GM18873 (cell line): Measurements from ENCODE around the gene CGB8.

Experiments used
- ATAC-seq: cut with Tn5 transposase; IDR thresholded peaks from one replicate; pipeline ENCODE4 v1.9.1; 2021; ENCODE audit warnings: mild to moderate bottlenecking, moderate library complexity, moderate number of reproducible peaks; ENCODE audit not compliant: unreplicated experiment, low FRiP score

CGB8 gene

DNA sequence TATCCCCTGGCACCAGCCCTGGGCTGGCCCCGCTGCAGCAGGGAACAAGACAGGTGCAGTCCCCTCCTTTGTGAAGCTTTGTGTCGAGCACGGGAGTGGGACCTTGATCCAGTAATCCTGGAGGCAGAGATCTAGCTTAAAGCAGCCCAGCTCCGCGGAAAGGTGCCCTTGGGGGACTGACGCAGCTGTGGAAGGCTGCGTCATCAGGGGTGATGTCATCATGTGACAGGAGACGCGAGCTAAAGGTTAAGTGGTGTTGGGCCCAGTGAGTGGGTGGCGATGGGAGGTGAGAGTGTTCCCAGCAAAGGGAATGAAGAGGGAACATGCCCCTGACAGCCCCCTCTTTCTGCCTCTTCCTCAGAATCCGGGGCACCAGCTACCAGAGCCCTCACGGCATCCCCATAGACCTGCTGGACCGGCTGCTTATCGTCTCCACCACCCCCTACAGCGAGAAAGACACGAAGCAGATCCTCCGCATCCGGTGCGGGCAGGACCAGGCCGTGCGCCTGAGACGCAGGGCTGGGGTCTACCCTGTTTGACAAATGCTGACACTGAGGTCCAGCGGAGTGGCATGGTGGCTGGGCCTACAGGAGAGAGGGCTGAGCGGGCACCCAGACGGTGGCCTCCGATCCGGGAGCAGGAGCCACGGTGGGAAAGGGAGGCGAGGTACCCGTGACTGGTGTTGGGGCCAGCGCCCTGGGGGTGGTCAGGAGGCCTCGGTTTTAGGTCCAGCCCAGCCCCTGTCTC lies 34.6 kb downstream of the CGB8 start:
- no peak for ATAC-seq

GRCh38 chr19:49011194-49011593 lies 37.7 kb downstream of the CGB8 start:
- no peak for ATAC-seq

- no peak for ATAC-seq
Measured at GRCh38 chr19:49010453-49010852, 38.5 kb downstream of the CGB8 start.

GRCh38 chr19:49009828-49010227 lies 39.1 kb downstream of the CGB8 start:
- ATAC-seq = no peak

- no peak for ATAC-seq
Measured at GRCh38 chr19:49006905-49007304, 42.0 kb downstream of the CGB8 start.

GRCh38 chr19:49004964-49005614 lies 43.8 kb downstream of the CGB8 start:
- no peak for ATAC-seq

- no peak for ATAC-seq
Measured at GRCh38 chr19:49004133-49004532, 44.8 kb downstream of the CGB8 start.

GRCh38 chr19:48999481-49000325 lies 49.2 kb downstream of the CGB8 start:
- ATAC-seq = peak; percentile 49

DNA sequence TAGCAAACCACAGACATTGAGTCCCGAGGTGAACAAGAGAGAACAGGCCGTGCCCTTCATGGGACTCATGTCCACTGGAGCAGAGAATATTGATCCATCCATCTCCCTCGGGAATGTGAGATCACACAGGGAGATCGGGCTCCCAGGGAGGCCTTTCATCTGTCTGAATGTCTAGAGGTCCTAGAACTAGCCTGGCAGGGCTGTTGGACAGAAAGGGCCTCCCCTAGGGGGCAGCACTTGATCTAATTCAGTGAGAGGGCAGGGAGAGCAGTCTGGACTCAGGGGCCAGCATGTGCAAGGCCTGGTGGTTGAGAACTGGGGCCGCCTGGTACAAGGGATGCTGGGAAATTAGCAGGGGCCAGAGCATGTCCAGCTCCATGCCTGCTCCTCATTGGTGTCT lies 50.9 kb downstream of the CGB8 start:
- ATAC-seq = no peak
